Panc1 (cell line): ENCODE results near the gene SGF29. TPM values are rescaled to one million over a fixed set of nuclear protein-coding genes. Genes with fewer than 3 reads are reported as not detected.

ENCODE experiments used
- ATAC-seq: fragments of 200-7000 bp; cut with Tn5 transposase; 2 replicates; pipeline ENCODE4 v1.9.1; 2020; ENCODE audit warnings: mild to moderate bottlenecking, moderate library complexity
- BruUV-seq: library from RNA; stranded (reverse); fragments of 400-500 nt; replicated peaks from 2 replicates; lab custom pipeline; 2021; lab: Mats Ljungman, UMichigan
- CTCF ChIA-PET: fragments of 300-600 bp; sonication (Branson Sonifier 250); formaldehyde crosslinking; loops from one replicate; lab custom pipeline; 2022; ENCODE audit warnings: antibody characterized with exemption; lab: Charles Lee
- POLR2A ChIA-PET: fragments of 300-600 bp; sonication (Branson Sonifier 250); formaldehyde crosslinking; loops from one replicate; lab custom pipeline; 2022; ENCODE audit warnings: antibody characterized with exemption; lab: Charles Lee
- DNase-seq: peaks from one replicate; pipeline ENCODE4 v3.0.0-alpha.2; 2010; ENCODE audit warnings: low read depth, low spot score
- H3K27ac ChIP-seq: 2 replicates; pipeline ENCODE4 v1.5.1; 2011; ENCODE audit warnings: mild to moderate bottlenecking, low read length, inconsistent platforms
- H3K27me3 ChIP-seq: fragments of 200-500 bp; sonication (Bioruptor generic); 2 replicates; pipeline ENCODE4 v1.6.0; 2014; ENCODE audit warnings: low read length, inconsistent platforms; ENCODE audit not compliant: control insufficient read depth, insufficient read depth
- H3K36me3 ChIP-seq: fragments of 200-500 bp; sonication (Bioruptor generic); 2 replicates; pipeline ENCODE4 v1.5.1; 2014; ENCODE audit warnings: inconsistent platforms, mild to moderate bottlenecking, low read length, moderate library complexity; ENCODE audit not compliant: control insufficient read depth, insufficient read depth
- H3K4me1 ChIP-seq: 2 replicates; pipeline ENCODE4 v1.5.1; 2011; ENCODE audit warnings: inconsistent platforms, mild to moderate bottlenecking, low read length, moderate library complexity; ENCODE audit not compliant: control insufficient read depth, insufficient read depth
- H3K4me3 ChIP-seq, 2 experiments: 2 replicates each; pipeline ENCODE4 v1.5.1; 2011 to 2012; ENCODE audit warnings: low read depth in 2 of 2, low read length in 2 of 2, mild to moderate bottlenecking in 2 of 2, inconsistent platforms in 1 of 2, moderate library complexity in 1 of 2
- H3K9me3 ChIP-seq: fragments of 200-500 bp; sonication (Bioruptor generic); 2 replicates; pipeline ENCODE4 v1.5.1; 2014; ENCODE audit warnings: low read depth, mild to moderate bottlenecking, inconsistent platforms, low read length, moderate library complexity; ENCODE audit not compliant: control insufficient read depth, insufficient read depth
- POLR2AphosphoS5 ChIP-seq: IDR thresholded peaks from 2 replicates; pipeline ENCODE4 v1.6.1; 2012; ENCODE audit warnings: mild to moderate bottlenecking, low read depth, low read length, moderate library complexity
- SIN3A ChIP-seq: IDR thresholded peaks from 2 replicates; pipeline ENCODE4 v1.6.1; 2012; ENCODE audit warnings: low read depth, mild to moderate bottlenecking, low read length, moderate library complexity, borderline replicate concordance; ENCODE audit not compliant: insufficient read depth
- TCF7L2 ChIP-seq: IDR thresholded peaks from 2 replicates; pipeline ENCODE4 v1.6.1; 2011; ENCODE audit warnings: mild to moderate bottlenecking, low read depth, low read length, inconsistent platforms
- in situ Hi-C: cut with HindIII; loops from 2 replicates; pipeline ENCODE4 v1.10.0; 2016; ENCODE audit warnings: low sequenced_read_pairs, low pct_unique_long_range_greater_than_20kb
- intact Hi-C: fragments of 100-400 bp; cut with micrococcal nuclease; formaldehyde crosslinking; loops from one replicate; pipeline ENCODE4 v1.10.0; 2022; ENCODE audit not compliant: unreplicated experiment
- total RNA-seq: library from RNA; stranded (reverse); gene quantifications from one replicate; pipeline ENCODE4 v1.2.1, GENCODE V29; 2021; ENCODE audit not compliant: unreplicated experiment
- TF ChIP-seq, protein P1 (sequence below): fragments of 450-650 bp; IDR thresholded peaks from 2 replicates; pipeline ENCODE4 v1.5.1; 2017; ENCODE audit warnings: mild to moderate bottlenecking
- TF ChIP-seq, protein P2 (sequence below), 2 experiments: IDR thresholded peaks; 2 replicates each; pipeline ENCODE4 v1.6.1; 2011 to 2012; ENCODE audit warnings: low read depth in 2 of 2, control low read depth in 1 of 2, low read length in 1 of 2, mild to moderate bottlenecking in 1 of 2, moderate library complexity in 1 of 2; ENCODE audit not compliant: insufficient read depth in 1 of 2

SGF29 gene
- total RNA-seq, 1 experiment from 2014 or later: 29.5 TPM

DNA sequence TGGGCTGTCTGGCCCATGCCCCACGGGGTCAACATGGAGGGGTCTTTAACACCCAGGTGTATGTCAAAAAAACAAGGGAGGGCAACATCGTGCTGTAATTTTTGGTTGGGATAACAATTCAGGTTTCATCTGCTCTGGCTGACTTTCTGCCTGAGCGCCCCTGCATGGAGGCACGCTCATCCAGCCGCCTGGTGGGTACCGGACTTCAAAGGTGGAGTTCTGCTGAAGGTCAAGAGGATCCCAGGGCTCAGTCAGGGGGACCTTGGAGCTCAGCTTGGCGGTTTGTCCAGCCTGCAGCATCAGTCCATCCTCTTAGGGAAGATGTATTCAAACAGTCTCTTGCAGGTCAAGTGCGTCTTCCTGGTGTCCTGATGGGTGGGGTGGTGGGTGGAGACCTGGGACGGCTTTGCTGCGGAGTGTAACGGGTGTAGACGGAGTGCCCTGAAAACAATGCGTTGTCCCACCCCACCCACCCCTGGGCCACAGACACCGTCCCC, 5.4 kb upstream of the SGF29 start:
- no peak for ATAC-seq
- H3K4me1 ChIP-seq: no peaks in the 10 kb centered on the region; the same call in 1 of the 2 replicates
- H3K27me3 ChIP-seq: no peaks in the 10 kb centered on the region
- intact Hi-C loops: no loop called here
- H3K27ac ChIP-seq: no peak overlapping the region
- ChIA-PET POLR2A (interaction anchor here (0.6 kb wide), 1 partner anchor 21 kb away, joined by 3 read pairs; no protein-coding TSS in a partner anchor), CTCF (interaction anchor here (0.5 kb wide), 1 partner anchor 47 kb away, joined by 3 read pairs; no protein-coding TSS in a partner anchor)
- H3K36me3 ChIP-seq: no peaks in the 10 kb centered on the region
- TF ChIP-seq, protein P1, sequence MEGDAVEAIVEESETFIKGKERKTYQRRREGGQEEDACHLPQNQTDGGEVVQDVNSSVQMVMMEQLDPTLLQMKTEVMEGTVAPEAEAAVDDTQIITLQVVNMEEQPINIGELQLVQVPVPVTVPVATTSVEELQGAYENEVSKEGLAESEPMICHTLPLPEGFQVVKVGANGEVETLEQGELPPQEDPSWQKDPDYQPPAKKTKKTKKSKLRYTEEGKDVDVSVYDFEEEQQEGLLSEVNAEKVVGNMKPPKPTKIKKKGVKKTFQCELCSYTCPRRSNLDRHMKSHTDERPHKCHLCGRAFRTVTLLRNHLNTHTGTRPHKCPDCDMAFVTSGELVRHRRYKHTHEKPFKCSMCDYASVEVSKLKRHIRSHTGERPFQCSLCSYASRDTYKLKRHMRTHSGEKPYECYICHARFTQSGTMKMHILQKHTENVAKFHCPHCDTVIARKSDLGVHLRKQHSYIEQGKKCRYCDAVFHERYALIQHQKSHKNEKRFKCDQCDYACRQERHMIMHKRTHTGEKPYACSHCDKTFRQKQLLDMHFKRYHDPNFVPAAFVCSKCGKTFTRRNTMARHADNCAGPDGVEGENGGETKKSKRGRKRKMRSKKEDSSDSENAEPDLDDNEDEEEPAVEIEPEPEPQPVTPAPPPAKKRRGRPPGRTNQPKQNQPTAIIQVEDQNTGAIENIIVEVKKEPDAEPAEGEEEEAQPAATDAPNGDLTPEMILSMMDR: no peak
- TF ChIP-seq TCF7L2 (no peak), SIN3A (no peak), POLR2AphosphoS5 (no peak)
- TF ChIP-seq, protein P2, sequence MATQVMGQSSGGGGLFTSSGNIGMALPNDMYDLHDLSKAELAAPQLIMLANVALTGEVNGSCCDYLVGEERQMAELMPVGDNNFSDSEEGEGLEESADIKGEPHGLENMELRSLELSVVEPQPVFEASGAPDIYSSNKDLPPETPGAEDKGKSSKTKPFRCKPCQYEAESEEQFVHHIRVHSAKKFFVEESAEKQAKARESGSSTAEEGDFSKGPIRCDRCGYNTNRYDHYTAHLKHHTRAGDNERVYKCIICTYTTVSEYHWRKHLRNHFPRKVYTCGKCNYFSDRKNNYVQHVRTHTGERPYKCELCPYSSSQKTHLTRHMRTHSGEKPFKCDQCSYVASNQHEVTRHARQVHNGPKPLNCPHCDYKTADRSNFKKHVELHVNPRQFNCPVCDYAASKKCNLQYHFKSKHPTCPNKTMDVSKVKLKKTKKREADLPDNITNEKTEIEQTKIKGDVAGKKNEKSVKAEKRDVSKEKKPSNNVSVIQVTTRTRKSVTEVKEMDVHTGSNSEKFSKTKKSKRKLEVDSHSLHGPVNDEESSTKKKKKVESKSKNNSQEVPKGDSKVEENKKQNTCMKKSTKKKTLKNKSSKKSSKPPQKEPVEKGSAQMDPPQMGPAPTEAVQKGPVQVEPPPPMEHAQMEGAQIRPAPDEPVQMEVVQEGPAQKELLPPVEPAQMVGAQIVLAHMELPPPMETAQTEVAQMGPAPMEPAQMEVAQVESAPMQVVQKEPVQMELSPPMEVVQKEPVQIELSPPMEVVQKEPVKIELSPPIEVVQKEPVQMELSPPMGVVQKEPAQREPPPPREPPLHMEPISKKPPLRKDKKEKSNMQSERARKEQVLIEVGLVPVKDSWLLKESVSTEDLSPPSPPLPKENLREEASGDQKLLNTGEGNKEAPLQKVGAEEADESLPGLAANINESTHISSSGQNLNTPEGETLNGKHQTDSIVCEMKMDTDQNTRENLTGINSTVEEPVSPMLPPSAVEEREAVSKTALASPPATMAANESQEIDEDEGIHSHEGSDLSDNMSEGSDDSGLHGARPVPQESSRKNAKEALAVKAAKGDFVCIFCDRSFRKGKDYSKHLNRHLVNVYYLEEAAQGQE (IDR thresholded peaks at IDR 0.05; ENCODE audit: insufficient read depth in 1 of 2, low read depth in 2 of 2, low read length in 1 of 2): no peak
- H3K4me3 ChIP-seq: no peak overlapping the region
- DNase-seq: no peak
- no TSS peak for BruUV-seq
- in situ Hi-C loops: no loop called here
- no peaks in the 10 kb centered on the region for H3K9me3 ChIP-seq

DNA sequence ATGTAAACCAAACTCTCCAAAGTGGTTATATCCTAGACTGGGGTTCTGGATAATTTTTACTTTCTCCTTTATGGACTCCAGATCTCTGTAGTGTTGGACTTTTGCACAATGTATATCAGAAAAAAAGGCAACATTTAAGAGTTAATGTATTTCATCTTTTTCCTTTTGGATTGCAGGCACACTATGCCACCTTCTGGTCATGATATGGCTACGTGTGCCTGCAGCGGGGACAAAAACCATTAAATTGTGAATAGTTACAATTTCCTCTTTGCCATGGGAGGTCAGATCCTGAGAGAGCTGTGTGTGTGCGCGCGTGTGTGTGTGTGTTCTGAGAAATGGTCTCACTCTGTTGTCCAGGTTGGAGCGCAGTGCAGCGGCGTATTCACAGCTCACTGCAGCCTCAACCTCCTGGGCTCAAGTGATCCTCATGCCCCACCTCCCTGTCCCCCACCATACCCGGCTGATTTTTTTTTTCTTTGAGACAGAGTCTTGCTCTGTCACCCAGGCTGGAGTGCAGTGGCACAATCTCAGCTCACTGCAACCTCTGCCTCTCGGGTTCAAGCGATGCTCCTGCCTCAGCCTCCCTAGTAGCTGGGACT, 4.3 kb upstream of the SGF29 start:
- ChIA-PET POLR2A (interaction anchor here (0.6 kb wide), 1 partner anchor 51 kb away, joined by 4 read pairs; no protein-coding TSS in a partner anchor), CTCF (interaction anchor here (0.6 to 0.7 kb wide), 3 partner anchors 225 to 611 kb away, joined by 3 to 5 read pairs (median 4); no protein-coding TSS in a partner anchor)
- H3K27ac ChIP-seq: no peak overlapping the region
- H3K9me3 ChIP-seq: no peaks in the 10 kb centered on the region
- ATAC-seq (no peak), DNase-seq (no peak)
- in situ Hi-C loops: no loop called here
- H3K4me1 ChIP-seq: no peaks in the 10 kb centered on the region; the same call in none of the 2 replicates
- no TSS peak for BruUV-seq
- H3K27me3 ChIP-seq: no peaks in the 10 kb centered on the region
- TF ChIP-seq, protein P2 (IDR thresholded peaks at IDR 0.05; ENCODE audit: insufficient read depth in 1 of 2, low read depth in 2 of 2, low read length in 1 of 2): no peak
- TF ChIP-seq POLR2AphosphoS5 (no peak), TCF7L2 (no peak)
- TF ChIP-seq, protein P1: peak; percentile 44
- no peak overlapping the region for H3K4me3 ChIP-seq
- no peaks in the 10 kb centered on the region for H3K36me3 ChIP-seq
- intact Hi-C loops: no loop called here
